NCI-H1436 (cell line): Measurements from ENCODE around the gene JAML.

ENCODE experiments used
- DNase-seq: peaks from one replicate; lab custom pipeline; 2025; lab: John Stamatoyannopoulos, UW

The JAML gene, protein sequence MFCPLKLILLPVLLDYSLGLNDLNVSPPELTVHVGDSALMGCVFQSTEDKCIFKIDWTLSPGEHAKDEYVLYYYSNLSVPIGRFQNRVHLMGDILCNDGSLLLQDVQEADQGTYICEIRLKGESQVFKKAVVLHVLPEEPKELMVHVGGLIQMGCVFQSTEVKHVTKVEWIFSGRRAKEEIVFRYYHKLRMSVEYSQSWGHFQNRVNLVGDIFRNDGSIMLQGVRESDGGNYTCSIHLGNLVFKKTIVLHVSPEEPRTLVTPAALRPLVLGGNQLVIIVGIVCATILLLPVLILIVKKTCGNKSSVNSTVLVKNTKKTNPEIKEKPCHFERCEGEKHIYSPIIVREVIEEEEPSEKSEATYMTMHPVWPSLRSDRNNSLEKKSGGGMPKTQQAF

DNA sequence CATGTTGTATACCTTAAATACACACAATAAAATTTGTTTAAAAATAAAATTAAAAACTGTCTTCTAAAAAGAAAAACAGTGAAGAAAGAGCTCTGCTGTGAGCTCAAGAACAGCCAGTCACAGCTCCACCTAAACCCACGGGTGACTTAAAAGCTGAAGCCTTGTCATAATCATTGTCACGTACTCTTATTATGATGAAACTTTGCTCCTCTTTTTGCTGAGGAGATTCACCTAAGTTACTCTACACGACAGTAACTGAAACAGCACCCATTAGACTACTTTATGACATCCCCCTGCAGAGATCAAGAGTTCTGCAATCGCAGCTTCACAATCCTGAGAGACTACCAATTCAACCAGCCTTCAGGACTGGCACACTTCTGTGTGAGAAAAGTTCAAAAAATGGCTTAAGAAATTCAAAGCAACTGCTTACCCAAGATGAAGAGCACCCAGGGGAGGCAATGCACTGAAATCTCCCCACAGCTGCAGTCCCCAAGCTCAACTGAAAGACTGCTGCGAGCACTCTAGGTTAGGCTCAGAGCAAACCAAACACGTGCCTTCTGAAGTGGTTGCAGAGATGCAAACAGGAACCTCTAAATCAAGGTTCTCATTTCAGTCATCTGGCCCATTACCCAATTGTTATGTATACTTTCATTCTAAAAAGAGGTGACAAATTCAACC lies at the start of gene JAML:
TSS of gene JAML (minus strand) at position 501 of the 678 bp plus-strand sequence. CDS start 10,145 bp downstream, outside the sequence.
- no peak for DNase-seq

DNA sequence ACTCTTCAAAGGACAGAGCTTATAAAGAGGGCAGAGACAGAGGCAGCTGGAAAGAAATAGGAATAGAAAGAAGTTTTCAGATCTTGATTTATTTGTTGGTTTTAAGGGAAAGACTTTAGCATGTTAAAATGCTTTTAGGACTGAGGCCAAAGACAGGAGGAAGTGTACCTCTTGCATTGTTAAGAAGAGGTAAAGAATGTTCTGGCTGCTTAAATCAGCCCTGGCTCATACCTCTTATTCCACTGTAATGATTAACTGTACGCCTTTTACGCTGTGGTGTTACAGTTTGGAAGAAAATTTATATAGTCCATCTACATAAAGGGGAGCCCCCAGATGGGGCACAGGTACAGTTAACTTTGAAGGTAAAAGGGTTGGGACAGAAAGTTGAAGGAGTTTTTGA lies 49.4 kb upstream of the JAML start:
- no peak for DNase-seq

DNA sequence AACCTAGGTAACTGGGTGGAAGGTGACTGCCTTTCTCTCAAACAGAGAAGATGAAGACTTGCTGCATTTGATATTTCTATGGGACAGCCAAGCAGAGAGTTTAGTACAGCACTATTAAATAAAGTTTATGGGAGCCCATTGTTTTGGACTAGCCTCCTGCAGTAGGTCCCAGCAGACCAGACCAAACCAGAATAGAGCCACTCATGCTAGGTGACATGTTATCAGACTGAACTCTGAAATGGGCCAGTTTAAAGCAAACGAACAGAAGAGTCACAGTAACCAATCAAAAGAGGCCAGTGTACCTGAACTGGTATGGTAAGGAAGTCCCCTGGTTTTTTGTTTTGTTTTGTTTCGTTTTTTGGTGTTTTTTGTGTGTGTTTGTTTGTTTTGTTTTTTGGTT lies 47.2 kb upstream of the JAML start:
- DNase-seq, result no peak

DNA sequence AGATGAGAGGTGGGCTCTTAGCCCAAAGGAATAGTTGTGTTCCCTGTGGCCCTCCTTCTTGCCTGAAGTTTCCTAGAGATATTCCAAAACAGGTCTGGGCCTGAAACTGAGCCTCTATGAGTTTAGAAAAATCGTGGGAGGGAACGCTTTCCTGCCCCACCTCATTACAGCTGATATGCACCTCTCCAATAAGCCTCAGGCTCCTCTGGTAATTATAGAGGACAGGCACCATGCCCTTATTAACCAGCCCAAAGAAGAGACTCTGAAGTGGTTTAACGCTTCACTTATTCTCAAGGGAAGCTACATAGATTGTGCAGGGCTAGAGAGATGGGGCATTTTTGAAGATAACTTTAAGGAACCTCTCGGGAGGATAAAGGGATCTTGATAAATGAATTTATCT lies 42.7 kb upstream of the JAML start:
- no peak for DNase-seq

GRCh38 chr11:118265954-118266353 lies 41.1 kb upstream of the JAML start:
- no peak for DNase-seq

DNA sequence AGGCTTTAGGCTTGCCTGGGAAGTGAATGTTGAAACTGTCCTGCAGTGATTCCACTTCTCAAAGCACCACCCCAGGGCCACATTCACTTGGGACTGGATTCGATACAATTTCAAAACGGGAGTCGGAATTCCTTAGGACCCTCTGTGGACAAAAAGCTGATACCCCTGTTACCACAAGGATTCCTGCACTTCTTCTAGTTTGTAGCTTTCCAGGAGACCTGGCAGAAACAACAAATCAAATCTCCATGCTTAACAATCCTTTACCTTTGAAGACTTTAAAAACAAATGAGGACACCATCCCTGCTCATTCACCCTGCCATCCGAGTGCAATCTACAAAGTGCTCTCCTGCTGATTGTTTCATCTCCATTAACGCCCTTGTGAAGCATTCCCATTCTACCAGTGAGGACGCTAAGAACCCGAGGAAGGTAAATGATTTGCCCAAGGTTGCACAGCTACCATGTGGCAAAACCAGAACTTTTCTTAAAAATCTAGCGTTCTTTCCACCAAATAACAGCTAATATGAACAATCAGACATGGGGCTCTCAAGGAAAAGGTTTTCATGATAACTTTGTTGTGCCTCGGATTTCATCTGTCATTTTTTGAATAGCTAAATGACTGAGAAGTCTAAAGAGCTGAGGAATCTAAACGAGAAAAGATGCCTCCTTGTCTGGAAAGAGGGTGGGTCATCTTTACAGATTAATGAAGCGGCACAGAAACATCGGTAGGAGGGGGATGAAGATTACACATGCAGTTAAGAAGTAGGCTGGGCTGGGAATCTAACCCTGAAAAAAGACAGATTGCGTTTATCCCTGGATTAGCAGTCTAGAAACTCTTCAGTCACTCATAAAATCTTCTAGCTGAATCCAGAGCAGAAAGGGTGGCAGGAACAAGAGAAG lies 40.0 kb upstream of the JAML start:
- no peak for DNase-seq

GRCh38 chr11:118263695-118264568 lies 39.1 kb upstream of the JAML start, which contains the start of gene MPZL2:
Gene MPZL2 (minus strand): TSS chr11:118264297. CDS start chr11:118264153, 144 bp downstream.
- DNase-seq, result no peak

DNA sequence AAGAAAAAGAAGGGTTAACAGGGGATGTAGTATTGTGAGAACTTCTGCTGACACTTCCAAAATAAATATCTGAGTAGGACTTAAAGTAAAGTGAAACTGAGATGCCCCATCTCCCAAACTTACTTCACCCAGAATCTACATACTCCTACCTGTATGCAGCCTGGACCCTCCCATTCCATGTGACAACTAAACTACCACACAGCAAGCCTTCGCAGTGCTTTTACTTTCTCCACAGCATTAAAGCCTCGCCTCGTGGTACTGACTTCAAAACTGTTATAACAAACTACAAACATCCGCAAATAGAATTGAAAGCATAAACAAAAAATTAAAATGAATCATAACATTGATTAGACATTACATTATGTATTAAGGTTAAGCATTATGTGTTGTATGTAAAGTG lies 38.3 kb upstream of the JAML start:
- DNase-seq, result no peak

- DNase-seq, result no peak
These were observed 35.5 kb upstream of the JAML start for GRCh38 chr11:118260353-118260752.

- DNase-seq, result no peak
These were observed 34.3 kb upstream of the JAML start for GRCh38 chr11:118259138-118259537.

DNA sequence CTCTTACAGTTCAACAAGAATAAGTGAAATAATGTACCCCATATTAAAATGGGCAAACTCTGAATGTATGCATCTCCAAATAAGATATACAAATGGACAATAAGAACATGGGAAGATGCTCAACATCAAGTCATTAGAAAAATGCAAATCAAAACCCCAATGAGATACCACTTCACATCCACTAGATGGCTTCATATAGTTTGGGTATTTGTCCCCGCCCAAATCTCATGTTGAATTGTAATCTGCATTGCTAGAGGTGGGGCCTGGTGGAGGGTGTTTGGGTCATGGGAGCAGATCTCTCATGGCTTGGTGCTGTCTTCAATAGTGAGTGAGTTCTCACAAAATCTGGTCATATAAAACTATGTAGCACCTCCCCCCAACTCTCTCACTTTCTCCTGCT lies 33.6 kb upstream of the JAML start:
- no peak for DNase-seq

DNA sequence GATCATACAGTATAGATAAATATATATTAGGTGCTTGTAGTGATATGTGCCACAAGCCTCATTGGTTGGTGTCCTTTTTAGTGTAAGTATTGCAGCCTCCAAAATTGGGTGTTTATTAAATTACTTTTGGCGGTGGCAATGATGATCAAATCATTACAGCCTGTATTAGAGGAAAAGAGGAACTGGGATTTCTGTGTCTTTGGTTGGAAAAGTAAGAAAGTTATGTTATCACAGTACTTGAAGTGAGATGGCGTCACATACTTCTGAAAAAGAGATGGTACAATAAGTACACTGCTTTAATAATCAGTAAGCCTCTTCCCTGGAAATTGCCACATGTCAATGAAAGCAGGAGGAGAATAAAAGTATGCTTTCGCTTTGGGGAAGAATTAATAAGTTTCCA lies 27.9 kb upstream of the JAML start:
- DNase-seq, result no peak

DNA sequence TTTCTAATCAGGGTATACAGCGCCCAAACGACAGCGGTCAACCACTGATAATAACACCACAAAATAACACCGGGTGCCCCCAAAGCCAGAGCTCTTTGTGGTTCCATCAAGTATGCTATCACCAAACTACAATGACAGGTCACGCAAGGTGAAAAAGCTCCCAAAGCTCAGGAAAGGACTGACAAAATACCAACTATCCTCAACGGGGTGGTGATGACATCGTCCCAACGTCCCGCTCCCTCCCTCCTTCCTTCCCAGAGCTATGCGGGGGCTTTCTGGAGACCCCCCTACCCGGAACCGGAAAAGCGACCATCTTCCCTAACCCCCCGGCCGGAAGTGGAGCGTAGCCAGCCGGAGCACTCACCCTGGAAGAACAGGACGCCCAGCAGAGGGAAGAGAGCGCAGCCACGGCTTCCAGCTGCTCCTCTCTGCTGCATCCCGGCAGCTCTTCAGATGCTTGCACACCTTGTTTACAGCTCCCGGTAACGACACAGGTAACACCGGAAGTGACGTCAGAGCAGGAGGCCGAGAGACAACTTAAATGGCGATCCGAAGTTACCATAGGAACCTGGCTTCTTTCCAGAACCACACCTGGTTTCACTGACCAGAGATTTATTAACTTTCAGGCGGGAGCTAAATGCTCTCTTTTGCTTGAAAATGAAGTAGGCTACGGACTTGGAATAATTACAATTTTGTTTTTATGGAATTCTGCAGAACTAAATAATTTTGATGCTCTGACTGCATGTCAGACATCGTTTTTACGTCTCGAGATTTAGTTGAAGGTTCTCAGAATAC lies 27.2 kb upstream of the JAML start, which contains the start of gene MPZL3:
TSS of gene MPZL3 (minus strand) at position 508 of the 795 bp plus-strand sequence. CDS start at position 437, 71 bp downstream.
- DNase-seq, result peak; percentile 92

- DNase-seq, result no peak
These were observed 22.2 kb upstream of the JAML start for GRCh38 chr11:118247041-118247440.

DNA sequence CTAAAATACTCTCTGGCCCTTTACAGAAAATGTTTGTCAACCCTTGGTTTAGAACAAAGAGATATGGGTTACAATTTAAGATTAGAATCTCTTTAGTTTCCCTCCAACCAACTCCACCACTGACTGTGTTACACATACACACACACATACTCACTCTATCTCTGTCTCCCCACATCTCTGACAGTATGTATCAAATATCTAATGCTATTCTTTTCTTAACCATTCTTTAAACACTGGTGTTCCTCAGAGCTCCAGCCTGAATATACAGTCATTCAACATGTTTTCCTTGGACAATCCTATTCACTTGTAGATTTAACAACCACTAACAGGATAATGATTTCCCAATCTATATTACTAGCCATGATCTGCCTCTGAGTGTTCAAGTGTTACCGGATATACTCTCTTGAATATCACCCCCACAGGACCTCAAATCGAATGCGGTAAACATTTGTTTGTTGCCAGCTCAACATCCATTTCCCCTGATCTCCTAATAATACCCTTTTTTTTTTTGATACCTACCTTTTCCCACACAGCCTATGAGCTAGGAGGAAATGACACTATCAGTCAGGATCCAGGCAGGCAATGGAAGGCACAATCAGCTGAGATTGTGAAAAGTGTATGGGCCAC lies 21.2 kb upstream of the JAML start:
- DNase-seq, result no peak

DNA sequence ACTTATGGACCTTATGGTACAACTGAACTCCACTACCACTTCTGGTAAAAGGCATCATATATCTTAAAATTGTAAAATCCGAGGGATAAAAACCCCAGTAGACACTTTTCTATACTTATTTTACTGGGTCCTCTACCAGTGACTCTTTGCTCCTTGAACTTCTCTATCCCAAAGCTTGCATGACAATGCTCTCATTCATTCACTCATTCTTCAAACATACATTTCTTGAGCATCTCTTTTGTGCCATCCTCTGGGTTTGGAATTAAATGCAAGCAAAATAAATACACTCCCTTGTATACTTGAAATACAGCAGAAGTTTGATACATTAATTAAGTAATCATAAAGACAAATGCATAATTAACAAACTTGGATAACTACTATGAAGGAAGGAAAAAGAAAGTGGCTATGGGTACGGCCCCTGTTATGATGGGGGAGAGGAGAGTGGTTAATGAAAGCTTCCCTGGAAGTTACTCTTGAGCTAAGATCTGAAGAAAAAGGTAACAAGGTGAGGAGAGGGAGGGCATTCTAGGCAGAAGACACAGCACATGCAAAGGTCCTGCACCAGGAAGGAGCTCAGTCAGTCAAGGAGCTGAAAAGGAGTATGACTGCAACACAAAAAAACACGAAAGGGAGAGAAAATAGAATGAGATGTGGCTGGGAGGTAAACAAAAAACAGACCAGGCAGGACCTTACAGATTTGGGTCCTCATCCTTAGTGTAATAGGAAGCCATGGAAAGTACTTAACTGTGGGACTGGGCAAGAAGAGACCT lies 19.4 kb upstream of the JAML start:
- no peak for DNase-seq

GRCh38 chr11:118243161-118243560 lies 18.4 kb upstream of the JAML start:
- no peak for DNase-seq

GRCh38 chr11:118241764-118242098 lies 16.9 kb upstream of the JAML start:
- DNase-seq, result no peak
